Subcutaneous abdominal adipose tissue (tissue), 5 donors: ENCODE measurements around the gene TMEM25.

ENCODE experiments used
- H3K27ac ChIP-seq: one replicate; pipeline ENCODE4 v1.7.0; 2013; ENCODE audit warnings: low read depth, mild to moderate bottlenecking, inconsistent platforms, low read length, moderate library complexity
- H3K27me3 ChIP-seq, 5 donors: one replicate each; pipeline ENCODE4 v1.7.0; 2013; ENCODE audit warnings: low read length in 5 of 5, inconsistent platforms in 1 of 5; ENCODE audit not compliant: control insufficient read depth in 5 of 5, insufficient read depth in 4 of 5
- H3K36me3 ChIP-seq, 5 donors: one replicate each; pipeline ENCODE4 v1.7.0; 2013; ENCODE audit warnings: low read length in 5 of 5; ENCODE audit not compliant: control insufficient read depth in 5 of 5, insufficient read depth in 5 of 5
- H3K4me1 ChIP-seq, 5 donors: one replicate each; pipeline ENCODE4 v1.7.0; 2013; ENCODE audit warnings: low read length in 5 of 5, mild to moderate bottlenecking in 3 of 5, moderate library complexity in 1 of 5; ENCODE audit not compliant: control insufficient read depth in 5 of 5, insufficient read depth in 5 of 5
- H3K4me3 ChIP-seq, 5 donors: one replicate each; pipeline ENCODE4 v1.7.0; 2013; ENCODE audit warnings: low read length in 5 of 5, low read depth in 1 of 5
- H3K9ac ChIP-seq, 5 donors: one replicate each; pipeline ENCODE4 v1.7.0; 2013; ENCODE audit warnings: low read length in 5 of 5, mild to moderate bottlenecking in 4 of 5, moderate library complexity in 3 of 5
- H3K9me3 ChIP-seq, 5 donors: one replicate each; pipeline ENCODE4 v1.7.0; 2013; ENCODE audit warnings: low read length in 5 of 5; ENCODE audit not compliant: control insufficient read depth in 5 of 5
- donor health status: healthy.
- donor health status: healthy.
- donor health status: healthy.
- donor health status: healthy.
- donor health status: healthy.

Gene TMEM25

DNA sequence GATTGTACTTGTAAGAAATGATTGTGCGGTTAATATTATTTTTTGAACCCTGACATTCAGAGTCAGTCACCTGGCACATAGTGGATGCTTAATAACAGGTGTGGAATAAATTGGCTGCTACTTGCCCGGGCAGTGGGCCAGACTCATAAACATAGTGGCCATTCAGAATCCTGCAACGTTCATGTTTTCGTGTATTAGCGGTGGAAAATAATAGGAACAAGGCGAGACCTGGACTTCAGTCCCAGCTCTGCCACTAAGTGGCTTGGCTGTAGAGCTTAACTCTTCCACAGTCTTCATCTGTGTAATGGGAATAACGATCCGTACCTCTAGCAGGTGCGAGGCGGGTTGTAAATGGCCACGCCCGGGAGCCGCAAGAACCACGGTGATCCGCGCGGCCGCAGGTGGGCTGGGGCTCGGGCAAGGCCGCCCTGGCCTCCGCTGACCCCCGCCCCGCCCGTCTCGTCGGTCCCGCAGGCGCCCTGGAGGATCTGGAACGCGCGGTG is 761 bp upstream of the TMEM25 start:
- Histone ChIP-seq H3K36me3 (no peaks in the 10 kb centered on the region), H3K9ac (peak overlapping the region in 4 of 5 donors; percentile 13 to 83 (median 72))

GRCh38 chr11:118531597-118532084 is 649 bp downstream of the TMEM25 start:
- no peaks in the 10 kb centered on the region for H3K9me3 ChIP-seq
- H3K9ac ChIP-seq = peak overlapping the region in 2 of 5 donors; percentile 34 to 72
- H3K4me1 ChIP-seq = peaks cover 3 to 41% (median 29%) of the 10 kb centered on the region in 5 donors

More for the DNA sequence above, 761 bp upstream of the TMEM25 start:
- no peaks in the 10 kb centered on the region for H3K9me3 ChIP-seq
- no peaks in the 10 kb centered on the region for H3K27me3 ChIP-seq
- no peak overlapping the region for H3K27ac ChIP-seq
- H3K4me1 ChIP-seq = peaks cover 3 to 47% (median 31%) of the 10 kb centered on the region in 5 donors
- peak overlapping the region; percentile 64 to 81 (median 73) for H3K4me3 ChIP-seq

GRCh38 chr11:118532091-118532490 is 1.1 kb downstream of the TMEM25 start:
- H3K36me3 ChIP-seq = no peaks in the 10 kb centered on the region
- H3K4me3 ChIP-seq = no peak overlapping the region
- no peak overlapping the region for H3K9ac ChIP-seq
- no peak overlapping the region for H3K27ac ChIP-seq
- no peaks in the 10 kb centered on the region for H3K27me3 ChIP-seq
- H3K4me1 ChIP-seq = peaks cover 3 to 36% (median 25%) of the 10 kb centered on the region in 5 donors
- H3K9me3 ChIP-seq = no peaks in the 10 kb centered on the region

More at GRCh38 chr11:118531597-118532084, 649 bp downstream of the TMEM25 start:
- H3K27me3 ChIP-seq = no peaks in the 10 kb centered on the region
- H3K4me3 ChIP-seq = peak overlapping the region; percentile 64 to 75 (median 72)
- H3K36me3 ChIP-seq = no peaks in the 10 kb centered on the region
- H3K27ac ChIP-seq = no peak overlapping the region

DNA sequence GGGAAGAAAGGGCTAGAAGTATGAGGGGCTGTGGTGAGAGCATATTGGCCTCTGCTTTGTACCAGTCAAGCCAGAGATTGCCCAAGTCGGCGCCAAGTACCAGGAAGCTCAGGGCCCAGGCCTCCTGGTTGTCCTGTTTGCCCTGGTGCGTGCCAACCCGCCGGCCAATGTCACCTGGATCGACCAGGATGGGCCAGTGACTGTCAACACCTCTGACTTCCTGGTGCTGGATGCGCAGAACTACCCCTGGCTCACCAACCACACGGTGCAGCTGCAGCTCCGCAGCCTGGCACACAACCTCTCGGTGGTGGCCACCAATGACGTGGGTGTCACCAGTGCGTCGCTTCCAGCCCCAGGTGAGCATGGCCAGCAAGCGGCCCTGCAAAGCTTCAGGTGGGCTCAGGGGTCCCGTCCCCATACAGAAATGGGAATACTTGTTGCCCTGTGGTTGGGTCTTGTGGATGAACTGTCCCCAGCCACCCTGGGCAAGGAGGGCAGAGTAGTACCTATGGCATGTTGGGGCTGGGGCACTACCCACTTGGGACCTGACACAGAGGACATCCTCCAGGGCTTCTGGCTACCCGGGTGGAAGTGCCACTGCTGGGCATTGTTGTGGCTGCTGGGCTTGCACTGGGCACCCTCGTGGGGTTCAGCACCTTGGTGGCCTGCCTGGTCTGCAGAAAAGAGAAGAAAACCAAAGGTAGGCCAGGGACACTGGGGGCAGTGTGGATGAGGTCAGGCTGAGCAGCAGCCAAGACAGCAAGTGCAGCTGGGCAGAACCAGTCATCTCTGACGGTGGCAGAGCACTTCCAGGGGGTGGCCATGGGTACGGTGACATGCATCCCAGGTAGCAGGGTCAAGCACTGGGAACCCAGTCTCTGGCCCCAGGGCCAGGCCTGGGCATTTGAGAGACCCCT is 2.1 kb downstream of the TMEM25 start:
- Histone ChIP-seq H3K9ac (no peak overlapping the region), H3K27me3 (no peaks in the 10 kb centered on the region), H3K4me1 (peaks cover 3 to 28% (median 21%) of the 10 kb centered on the region in 5 donors), H3K4me3 (no peak overlapping the region), H3K27ac (no peak overlapping the region), H3K36me3 (no peaks in the 10 kb centered on the region), H3K9me3 (no peaks in the 10 kb centered on the region)

DNA sequence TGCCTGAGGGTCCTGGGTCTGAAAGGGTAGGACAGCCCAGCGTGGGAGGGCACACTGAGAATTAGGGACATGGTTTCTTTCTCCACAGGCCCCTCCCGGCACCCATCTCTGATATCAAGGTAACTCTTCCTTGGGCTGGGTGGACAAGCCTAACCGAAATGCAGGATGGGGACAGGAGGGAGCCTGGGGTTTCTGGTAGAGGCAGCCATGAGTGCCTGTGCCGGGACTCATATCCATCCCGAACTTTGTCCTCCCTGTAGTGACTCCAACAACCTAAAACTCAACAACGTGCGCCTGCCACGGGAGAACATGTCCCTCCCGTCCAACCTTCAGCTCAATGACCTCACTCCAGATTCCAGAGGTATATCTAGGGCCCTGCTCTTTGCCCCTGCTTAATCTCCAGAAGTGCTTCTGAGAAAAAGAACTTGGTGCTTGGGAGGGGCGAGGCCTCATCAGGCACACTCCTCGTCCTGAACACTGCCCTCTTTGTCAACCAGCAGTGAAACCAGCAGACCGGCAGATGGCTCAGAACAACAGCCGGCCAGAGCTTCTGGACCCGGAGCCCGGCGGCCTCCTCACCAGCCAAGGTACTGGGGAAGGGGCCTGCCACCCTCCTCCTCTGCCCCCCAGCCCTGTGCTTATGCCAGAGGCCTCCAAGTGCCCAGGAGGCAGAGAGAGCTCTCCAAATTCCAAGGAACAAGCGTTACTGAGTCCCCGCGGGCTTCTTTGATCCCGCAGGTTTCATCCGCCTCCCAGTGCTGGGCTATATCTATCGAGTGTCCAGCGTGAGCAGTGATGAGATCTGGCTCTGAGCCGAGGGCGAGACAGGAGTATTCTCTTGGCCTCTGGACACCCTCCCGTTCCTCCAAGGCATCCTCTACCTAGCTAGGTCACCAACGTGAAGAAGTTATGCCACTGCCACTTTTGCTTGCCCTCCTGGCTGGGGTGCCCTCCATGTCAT is 3.1 kb downstream of the TMEM25 start:
- no peaks in the 10 kb centered on the region for H3K36me3 ChIP-seq
- H3K9me3 ChIP-seq = no peaks in the 10 kb centered on the region
- no peaks in the 10 kb centered on the region for H3K27me3 ChIP-seq
- peaks cover 3 to 23% (median 21%) of the 10 kb centered on the region in 5 donors for H3K4me1 ChIP-seq
- no peak overlapping the region for H3K9ac ChIP-seq
- no peak overlapping the region for H3K27ac ChIP-seq
- no peak overlapping the region for H3K4me3 ChIP-seq

GRCh38 chr11:118535261-118535660 is 4.3 kb downstream of the TMEM25 start:
- Histone ChIP-seq H3K9me3 (no peaks in the 10 kb centered on the region), H3K4me3 (no peak overlapping the region), H3K27ac (no peak overlapping the region), H3K36me3 (no peaks in the 10 kb centered on the region), H3K4me1 (peaks cover under 1 to 16% (median 12%) of the 10 kb centered on the region in 5 donors), H3K27me3 (no peaks in the 10 kb centered on the region), H3K9ac (no peak overlapping the region)

- H3K9ac ChIP-seq = no peak overlapping the region
- peaks cover 0 to 2% (median 2%) of the 10 kb centered on the region in 5 donors for H3K4me1 ChIP-seq
- no peak overlapping the region for H3K27ac ChIP-seq
- no peaks in the 10 kb centered on the region for H3K27me3 ChIP-seq
- no peaks in the 10 kb centered on the region for H3K9me3 ChIP-seq
- no peak overlapping the region for H3K4me3 ChIP-seq
- peaks cover 0 to 2% (median 0%) of the 10 kb centered on the region in 5 donors for H3K36me3 ChIP-seq
Measured at GRCh38 chr11:118536726-118537125, 5.7 kb downstream of the TMEM25 start.

GRCh38 chr11:118537409-118537980 is 6.5 kb downstream of the TMEM25 start:
- Histone ChIP-seq H3K4me1 (no peaks in the 10 kb centered on the region), H3K27me3 (no peaks in the 10 kb centered on the region), H3K36me3 (peaks cover 0 to 3% (median 0%) of the 10 kb centered on the region in 5 donors), H3K9me3 (no peaks in the 10 kb centered on the region), H3K9ac (no peak overlapping the region), H3K4me3 (no peak overlapping the region), H3K27ac (no peak overlapping the region)

DNA sequence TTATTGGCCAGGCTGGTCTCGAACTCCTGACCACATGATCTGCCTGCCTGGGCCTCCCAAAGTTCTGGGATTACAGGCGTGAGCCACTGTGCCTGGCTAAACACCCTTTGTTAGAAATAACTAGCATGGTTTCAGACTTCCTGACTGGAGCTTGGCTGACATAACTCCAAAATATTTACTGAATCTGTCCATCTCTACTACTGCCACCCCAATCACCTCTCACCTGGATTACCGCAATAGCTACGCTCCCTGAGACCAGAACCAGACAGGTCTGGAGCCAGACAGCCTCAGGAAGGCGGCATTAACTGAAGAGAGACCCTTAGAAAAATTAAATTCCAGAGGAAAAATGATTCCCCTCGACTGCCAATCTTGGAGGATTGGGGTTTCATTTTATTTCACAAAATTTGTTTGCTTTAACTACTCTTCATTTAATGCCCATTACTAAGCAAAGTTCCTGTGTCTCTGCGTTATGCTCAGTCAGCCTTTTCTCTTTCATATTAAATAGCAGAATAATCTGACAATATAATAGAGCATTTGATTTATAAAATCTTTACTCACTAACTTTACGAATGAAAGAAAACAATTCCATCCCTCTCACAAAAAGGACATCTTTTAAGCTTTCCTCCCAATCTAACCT is 13.1 kb downstream of the TMEM25 start:
- no peak overlapping the region for H3K27ac ChIP-seq
- no peaks in the 10 kb centered on the region for H3K9me3 ChIP-seq
- H3K4me1 ChIP-seq = peaks cover 0 to 6% (median 2%) of the 10 kb centered on the region in 5 donors
- H3K36me3 ChIP-seq = peaks cover 7 to 27% (median 23%) of the 10 kb centered on the region in 5 donors
- H3K27me3 ChIP-seq = no peaks in the 10 kb centered on the region
- peak overlapping the region in 1 of 5 donors; percentile 3 for H3K9ac ChIP-seq
- no peak overlapping the region for H3K4me3 ChIP-seq
